ENCODE results near the gene LMX1B.

LMX1B gene

GRCh38 chr9:126702151-126703001, 88.6 kb downstream of the LMX1B start:
- Histone ChIP-seq H3K4me3 (ENCODE audit: low read depth in 1 of 2, low read length in 2 of 2) (no peak overlapping the region), H3K27me3 (ENCODE audit: control insufficient read depth in 1 of 2, insufficient read depth in 2 of 2, low read length in 2 of 2) (peaks cover 41 to 43% of the 10 kb centered on the region in 2 donors), H3K9me3 (ENCODE audit: control insufficient read depth in 1 of 2, low read length in 2 of 2) (no peaks in the 10 kb centered on the region), H3K4me1 (ENCODE audit: control insufficient read depth in 1 of 2, insufficient read depth in 2 of 2, low read length in 2 of 2) (peaks cover 5 to 7% of the 10 kb centered on the region in 2 donors), H3K27ac (ENCODE audit: low read depth, low read length) (no peak overlapping the region), H3K36me3 (ENCODE audit: control insufficient read depth in 1 of 2, insufficient read depth in 2 of 2, low read length in 2 of 2) (no peaks in the 10 kb centered on the region), H3K9ac (ENCODE audit: low read depth in 1 of 2, low read length in 2 of 2) (no peak overlapping the region)

GRCh38 chr9:126703002-126703865, 89.5 kb downstream of the LMX1B start:
- Histone ChIP-seq H3K4me3 (ENCODE audit: low read depth in 1 of 2, low read length in 2 of 2) (no peak overlapping the region), H3K27ac (ENCODE audit: low read depth, low read length) (no peak overlapping the region)

GRCh38 chr9:126703866-126704156, 90.1 kb downstream of the LMX1B start:
- Histone ChIP-seq H3K27ac (ENCODE audit: low read depth, low read length) (no peak overlapping the region), H3K27me3 (ENCODE audit: control insufficient read depth in 1 of 2, insufficient read depth in 2 of 2, low read length in 2 of 2) (peaks cover 47 to 48% of the 10 kb centered on the region in 2 donors), H3K9ac (ENCODE audit: low read depth in 1 of 2, low read length in 2 of 2) (no peak overlapping the region), H3K4me1 (ENCODE audit: control insufficient read depth in 1 of 2, insufficient read depth in 2 of 2, low read length in 2 of 2) (peaks cover 5 to 7% of the 10 kb centered on the region in 2 donors), H3K4me3 (ENCODE audit: low read depth in 1 of 2, low read length in 2 of 2) (no peak overlapping the region), H3K36me3 (ENCODE audit: control insufficient read depth in 1 of 2, insufficient read depth in 2 of 2, low read length in 2 of 2) (no peaks in the 10 kb centered on the region), H3K9me3 (ENCODE audit: control insufficient read depth in 1 of 2, low read length in 2 of 2) (no peaks in the 10 kb centered on the region)

More at GRCh38 chr9:126703002-126703865, 89.5 kb downstream of the LMX1B start:
- no peaks in the 10 kb centered on the region for H3K36me3 ChIP-seq (ENCODE audit: control insufficient read depth in 1 of 2, insufficient read depth in 2 of 2, low read length in 2 of 2)
- H3K27me3 ChIP-seq (ENCODE audit: control insufficient read depth in 1 of 2, insufficient read depth in 2 of 2, low read length in 2 of 2) = peaks cover 46% of the 10 kb centered on the region in 2 donors
- H3K4me1 ChIP-seq (ENCODE audit: control insufficient read depth in 1 of 2, insufficient read depth in 2 of 2, low read length in 2 of 2) = peaks cover 5 to 7% of the 10 kb centered on the region in 2 donors
- no peak overlapping the region for H3K9ac ChIP-seq (ENCODE audit: low read depth in 1 of 2, low read length in 2 of 2)
- no peaks in the 10 kb centered on the region for H3K9me3 ChIP-seq (ENCODE audit: control insufficient read depth in 1 of 2, low read length in 2 of 2)

GRCh38 chr9:126704157-126704891, 90.6 kb downstream of the LMX1B start:
- H3K4me3 ChIP-seq (ENCODE audit: low read depth in 1 of 2, low read length in 2 of 2) = no peak overlapping the region
- peaks cover 5 to 7% of the 10 kb centered on the region in 2 donors for H3K4me1 ChIP-seq (ENCODE audit: control insufficient read depth in 1 of 2, insufficient read depth in 2 of 2, low read length in 2 of 2)
- H3K27ac ChIP-seq (ENCODE audit: low read depth, low read length) = no peak overlapping the region
- H3K27me3 ChIP-seq (ENCODE audit: control insufficient read depth in 1 of 2, insufficient read depth in 2 of 2, low read length in 2 of 2) = peaks cover 47 to 48% of the 10 kb centered on the region in 2 donors
- H3K36me3 ChIP-seq (ENCODE audit: control insufficient read depth in 1 of 2, insufficient read depth in 2 of 2, low read length in 2 of 2) = no peaks in the 10 kb centered on the region
- no peaks in the 10 kb centered on the region for H3K9me3 ChIP-seq (ENCODE audit: control insufficient read depth in 1 of 2, low read length in 2 of 2)
- H3K9ac ChIP-seq (ENCODE audit: low read depth in 1 of 2, low read length in 2 of 2) = no peak overlapping the region

- Histone ChIP-seq H3K9ac (ENCODE audit: low read depth in 1 of 2, low read length in 2 of 2) (no peak overlapping the region), H3K4me1 (ENCODE audit: control insufficient read depth in 1 of 2, insufficient read depth in 2 of 2, low read length in 2 of 2) (peaks cover 5 to 7% of the 10 kb centered on the region in 2 donors), H3K27ac (ENCODE audit: low read depth, low read length) (no peak overlapping the region), H3K27me3 (ENCODE audit: control insufficient read depth in 1 of 2, insufficient read depth in 2 of 2, low read length in 2 of 2) (peaks cover 43 to 47% of the 10 kb centered on the region in 2 donors), H3K9me3 (ENCODE audit: control insufficient read depth in 1 of 2, low read length in 2 of 2) (no peaks in the 10 kb centered on the region), H3K4me3 (ENCODE audit: low read depth in 1 of 2, low read length in 2 of 2) (peak overlapping the region; percentile 3 to 6), H3K36me3 (ENCODE audit: control insufficient read depth in 1 of 2, insufficient read depth in 2 of 2, low read length in 2 of 2) (no peaks in the 10 kb centered on the region)
Measured at GRCh38 chr9:126704892-126705766, 91.4 kb downstream of the LMX1B start.

GRCh38 chr9:126705767-126706697, 92.3 kb downstream of the LMX1B start:
- Histone ChIP-seq H3K9me3 (ENCODE audit: control insufficient read depth in 1 of 2, low read length in 2 of 2) (no peaks in the 10 kb centered on the region), H3K36me3 (ENCODE audit: control insufficient read depth in 1 of 2, insufficient read depth in 2 of 2, low read length in 2 of 2) (no peaks in the 10 kb centered on the region), H3K9ac (ENCODE audit: low read depth in 1 of 2, low read length in 2 of 2) (no peak overlapping the region), H3K4me1 (ENCODE audit: control insufficient read depth in 1 of 2, insufficient read depth in 2 of 2, low read length in 2 of 2) (peaks cover 5 to 7% of the 10 kb centered on the region in 2 donors), H3K27ac (ENCODE audit: low read depth, low read length) (no peak overlapping the region), H3K4me3 (ENCODE audit: low read depth in 1 of 2, low read length in 2 of 2) (peak overlapping the region in 1 of 2 donors; percentile 3), H3K27me3 (ENCODE audit: control insufficient read depth in 1 of 2, insufficient read depth in 2 of 2, low read length in 2 of 2) (peaks cover 43 to 47% of the 10 kb centered on the region in 2 donors)

GRCh38 chr9:126706698-126707053, 92.9 kb downstream of the LMX1B start:
- no peak overlapping the region for H3K4me3 ChIP-seq (ENCODE audit: low read depth in 1 of 2, low read length in 2 of 2)
- peaks cover 5 to 7% of the 10 kb centered on the region in 2 donors for H3K4me1 ChIP-seq (ENCODE audit: control insufficient read depth in 1 of 2, insufficient read depth in 2 of 2, low read length in 2 of 2)
- H3K9me3 ChIP-seq (ENCODE audit: control insufficient read depth in 1 of 2, low read length in 2 of 2) = no peaks in the 10 kb centered on the region
- no peaks in the 10 kb centered on the region for H3K36me3 ChIP-seq (ENCODE audit: control insufficient read depth in 1 of 2, insufficient read depth in 2 of 2, low read length in 2 of 2)
- no peak overlapping the region for H3K27ac ChIP-seq (ENCODE audit: low read depth, low read length)
- H3K9ac ChIP-seq (ENCODE audit: low read depth in 1 of 2, low read length in 2 of 2) = no peak overlapping the region
- H3K27me3 ChIP-seq (ENCODE audit: control insufficient read depth in 1 of 2, insufficient read depth in 2 of 2, low read length in 2 of 2) = peaks cover 43 to 45% of the 10 kb centered on the region in 2 donors

GRCh38 chr9:126707083-126707482, 93.4 kb downstream of the LMX1B start:
- no peaks in the 10 kb centered on the region for H3K9me3 ChIP-seq (ENCODE audit: control insufficient read depth in 1 of 2, low read length in 2 of 2)
- H3K4me3 ChIP-seq (ENCODE audit: low read depth in 1 of 2, low read length in 2 of 2) = no peak overlapping the region
- no peaks in the 10 kb centered on the region for H3K36me3 ChIP-seq (ENCODE audit: control insufficient read depth in 1 of 2, insufficient read depth in 2 of 2, low read length in 2 of 2)

More at GRCh38 chr9:126707083-126707482, 93.4 kb downstream of the LMX1B start:
- Histone ChIP-seq H3K27ac (ENCODE audit: low read depth, low read length) (no peak overlapping the region), H3K9ac (ENCODE audit: low read depth in 1 of 2, low read length in 2 of 2) (no peak overlapping the region), H3K4me1 (ENCODE audit: control insufficient read depth in 1 of 2, insufficient read depth in 2 of 2, low read length in 2 of 2) (peaks cover 5 to 7% of the 10 kb centered on the region in 2 donors), H3K27me3 (ENCODE audit: control insufficient read depth in 1 of 2, insufficient read depth in 2 of 2, low read length in 2 of 2) (peaks cover 40 to 45% of the 10 kb centered on the region in 2 donors)
